ENCODE measurements around the gene KIF20B. TPM values are rescaled to one million over a fixed set of nuclear protein-coding genes. Genes with fewer than 3 reads are reported as not detected.
"Not testable (repeated sequence)": the region's sequence is repeated elsewhere in the genome, so short reads cannot be mapped to it uniquely, and the experiment has no call there.

Gene KIF20B
- polyA plus RNA-seq, 5 donors: 8.6 to 32.2 (median 20.5) TPM

- no peak for DNase-seq
These were observed 17.5 kb upstream of the KIF20B start for GRCh38 chr10:89683883-89684282.

DNA sequence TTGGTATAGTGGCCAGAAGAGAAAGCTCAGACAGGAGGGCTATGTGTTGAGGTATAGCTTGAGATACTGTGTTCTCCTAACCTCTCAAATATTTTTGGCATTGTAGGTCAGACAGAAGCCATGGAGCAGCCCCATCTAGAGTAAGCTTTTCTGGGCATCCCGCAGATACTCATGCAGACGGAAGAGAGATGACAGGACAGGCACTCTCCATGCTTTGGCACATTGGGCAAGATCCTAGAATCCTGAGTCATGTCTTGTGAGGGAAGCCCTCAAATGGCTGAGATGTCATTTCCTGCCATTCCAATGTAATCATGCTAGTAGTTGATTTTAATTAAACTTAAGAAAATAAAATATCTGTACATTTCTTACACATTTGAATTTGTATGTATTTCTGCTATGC is 16.8 kb upstream of the KIF20B start:
- DNase-seq: no peak

GRCh38 chr10:89685936-89686335 is 15.5 kb upstream of the KIF20B start:
- DNase-seq: no peak

DNA sequence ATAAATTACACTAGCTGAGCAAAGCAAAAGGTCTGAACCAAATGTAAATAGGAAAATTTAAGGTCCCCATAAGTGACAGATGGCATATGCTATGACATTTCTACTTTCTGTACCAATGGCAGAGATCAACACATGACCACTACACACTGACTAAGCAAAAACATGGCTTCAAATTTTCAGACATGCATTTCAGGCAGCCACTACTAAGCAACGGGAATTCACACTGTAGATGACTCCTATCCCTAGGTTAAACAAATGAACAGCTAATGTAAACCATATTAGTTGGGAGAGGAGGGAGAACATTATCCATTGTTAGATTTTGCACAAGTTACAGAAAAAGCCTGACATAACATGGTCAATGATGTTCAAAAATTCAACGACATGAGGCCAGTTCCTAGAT is 11.4 kb upstream of the KIF20B start:
- DNase-seq: no peak

GRCh38 chr10:89692416-89692815 is 9.0 kb upstream of the KIF20B start:
- DNase-seq: no peak

GRCh38 chr10:89693176-89693575 is 8.2 kb upstream of the KIF20B start:
- no peak for DNase-seq

- DNase-seq: no peak
These were observed 6.1 kb upstream of the KIF20B start for GRCh38 chr10:89695307-89695706.

DNA sequence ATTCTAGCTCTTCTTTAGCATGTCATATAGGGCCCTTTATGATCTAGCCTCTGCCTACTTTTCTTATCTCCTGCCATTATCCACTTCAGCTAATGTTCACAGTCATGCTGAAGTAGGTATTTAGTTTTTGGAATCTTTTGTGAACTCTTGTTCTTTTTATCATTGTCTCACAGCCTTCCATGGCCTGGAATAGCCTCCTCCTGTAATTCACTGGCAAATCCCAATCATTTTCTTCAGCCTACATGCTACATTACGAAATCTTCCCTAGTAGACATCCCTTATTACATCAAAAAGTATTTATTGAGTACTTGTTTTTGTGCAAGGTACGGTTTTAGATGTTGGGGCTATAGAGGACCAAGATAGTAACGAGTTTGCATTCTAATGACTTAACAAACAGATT is 3.4 kb upstream of the KIF20B start:
- DNase-seq: no peak

DNA sequence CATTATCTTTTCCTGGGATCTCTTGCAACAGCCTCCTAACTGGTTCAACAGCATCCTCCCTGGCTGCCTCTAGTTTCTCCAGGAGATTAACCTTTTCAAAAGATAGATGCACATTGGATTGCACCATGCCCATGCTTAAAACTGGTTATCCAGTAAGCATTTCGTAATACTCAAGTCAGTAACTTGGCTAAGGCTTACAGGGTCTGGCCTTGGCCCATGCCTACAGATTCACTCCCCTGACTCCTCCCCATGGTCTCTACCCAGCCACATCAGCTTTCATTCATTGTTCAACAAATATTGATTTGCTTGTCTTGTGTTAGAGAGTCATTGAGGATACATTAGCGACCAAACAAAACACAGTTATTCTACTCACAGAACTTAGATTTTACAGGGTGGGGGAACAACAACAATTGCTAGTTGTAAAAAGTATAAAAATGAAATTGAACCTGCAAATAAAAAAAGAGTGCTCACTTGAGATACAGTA is 1.8 kb upstream of the KIF20B start:
- DNase-seq: no peak

DNA sequence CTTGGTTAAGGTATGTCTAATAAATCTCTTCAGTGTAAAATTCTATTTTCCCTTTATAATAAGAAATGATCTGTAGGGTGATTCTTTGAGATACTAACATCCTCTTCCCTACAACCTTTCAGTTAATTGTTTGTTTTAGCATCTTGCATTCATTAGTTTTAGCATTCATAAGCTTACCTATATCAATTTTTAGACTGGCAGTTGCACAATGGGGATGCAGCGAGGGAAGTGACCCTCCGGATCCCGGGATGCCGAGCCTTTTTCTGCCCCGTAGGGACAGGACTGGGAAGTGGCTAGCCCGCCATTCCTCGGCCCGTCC is 508 bp upstream of the KIF20B start:
- DNase-seq: no peak

- DNase-seq: no peak
These were observed 711 bp downstream of the KIF20B start for GRCh38 chr10:89702121-89702480.

DNA sequence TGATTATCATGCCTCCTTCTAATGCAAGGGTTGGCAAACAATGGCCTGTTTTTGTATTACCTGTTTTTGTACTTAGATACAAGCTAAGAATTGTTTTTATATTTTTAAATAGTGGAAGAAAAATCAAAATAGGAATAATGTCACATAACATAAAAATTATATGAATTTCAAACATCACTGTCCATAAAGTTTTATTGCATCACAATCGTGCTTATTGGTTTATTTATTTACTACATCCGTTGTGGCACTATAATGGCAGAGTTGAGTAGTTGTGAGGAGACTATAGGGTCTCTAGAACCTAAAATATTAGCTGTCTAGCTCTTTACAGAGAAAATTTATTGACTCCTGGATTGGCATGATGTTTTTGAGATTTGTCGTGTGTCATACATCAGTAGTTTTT is 4.1 kb downstream of the KIF20B start:
- no peak for DNase-seq

DNA sequence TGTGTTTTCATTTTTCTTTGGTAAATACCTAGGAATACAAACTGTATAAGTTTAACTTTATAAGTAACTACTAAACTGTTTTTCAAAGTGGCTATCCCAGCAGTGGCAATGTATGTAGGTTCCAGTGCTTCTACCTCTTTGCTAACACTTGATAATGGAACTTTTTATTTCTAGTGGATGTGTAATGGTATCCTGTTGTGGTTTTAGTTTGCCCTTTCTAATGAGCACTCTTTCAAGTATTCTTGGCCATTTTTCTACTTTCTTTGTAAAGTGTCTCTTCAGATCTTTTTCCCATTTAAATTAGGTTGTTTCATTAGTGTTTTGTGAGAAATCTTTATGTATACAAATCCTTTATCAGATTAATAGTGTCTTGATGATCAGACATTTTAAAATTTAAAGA is 4.6 kb downstream of the KIF20B start:
- no peak for DNase-seq

GRCh38 chr10:89707372-89707771 is 6.0 kb downstream of the KIF20B start:
- no peak for DNase-seq

- DNase-seq: no peak
These were observed 9.4 kb downstream of the KIF20B start for GRCh38 chr10:89710753-89711152.

- DNase-seq: no peak
These were observed 33.2 kb downstream of the KIF20B start for GRCh38 chr10:89734616-89735015.

DNA sequence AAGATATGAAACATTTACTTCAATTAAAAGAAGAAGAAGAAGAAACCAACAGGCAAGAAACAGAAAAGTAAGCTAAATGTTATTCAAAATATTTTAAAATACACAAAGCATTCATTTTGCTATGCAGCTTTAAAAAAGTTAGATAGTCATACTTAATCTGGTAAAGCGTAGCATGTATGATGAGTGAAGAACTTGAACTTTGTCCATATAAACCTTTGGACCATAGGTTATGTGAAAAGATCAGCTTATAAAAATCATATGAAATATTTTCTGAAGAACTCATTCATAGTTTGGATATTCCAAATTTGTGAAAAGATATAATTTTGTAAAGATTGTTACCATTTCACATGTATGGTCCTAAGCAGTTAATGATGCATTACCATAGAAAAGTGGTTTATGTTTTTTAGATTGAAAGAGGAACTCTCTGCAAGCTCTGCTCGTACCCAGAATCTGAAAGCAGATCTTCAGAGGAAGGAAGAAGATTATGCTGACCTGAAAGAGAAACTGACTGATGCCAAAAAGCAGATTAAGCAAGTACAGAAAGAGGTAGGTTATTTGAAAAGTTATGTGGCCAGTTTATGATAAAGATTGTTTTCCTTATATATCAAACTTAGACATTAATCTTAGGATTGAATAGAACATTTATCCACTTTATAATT is 37.3 kb downstream of the KIF20B start:
- DNase-seq: no peak

- no peak for DNase-seq
These were observed 39.9 kb downstream of the KIF20B start for GRCh38 chr10:89741126-89741762.

- DNase-seq: no peak
These were observed 42.6 kb downstream of the KIF20B start for GRCh38 chr10:89744026-89744425.

GRCh38 chr10:89745903-89746302 is 44.5 kb downstream of the KIF20B start:
- no peak for DNase-seq

DNA sequence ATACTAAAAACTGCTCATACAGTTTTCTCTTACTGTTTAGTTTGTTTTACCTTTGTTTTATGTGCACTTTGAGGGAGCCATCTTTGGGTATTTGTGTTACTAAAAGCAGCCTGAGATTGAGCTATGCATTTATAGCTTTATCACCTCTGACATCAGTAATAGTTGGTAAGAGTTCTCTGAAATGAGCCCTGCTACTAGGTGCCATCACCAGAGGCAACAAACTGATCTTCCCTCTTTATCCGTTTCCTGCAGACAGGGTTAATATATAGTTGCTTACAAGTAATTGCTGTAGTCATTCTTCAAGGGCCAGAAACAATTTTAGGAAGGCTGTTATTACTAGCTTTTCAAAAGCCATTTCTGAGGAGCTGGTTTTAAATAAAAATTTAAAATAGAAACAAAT is 49.1 kb downstream of the KIF20B start:
- no peak for DNase-seq

- DNase-seq: no peak
These were observed 54.0 kb downstream of the KIF20B start for GRCh38 chr10:89755374-89755773.

DNA sequence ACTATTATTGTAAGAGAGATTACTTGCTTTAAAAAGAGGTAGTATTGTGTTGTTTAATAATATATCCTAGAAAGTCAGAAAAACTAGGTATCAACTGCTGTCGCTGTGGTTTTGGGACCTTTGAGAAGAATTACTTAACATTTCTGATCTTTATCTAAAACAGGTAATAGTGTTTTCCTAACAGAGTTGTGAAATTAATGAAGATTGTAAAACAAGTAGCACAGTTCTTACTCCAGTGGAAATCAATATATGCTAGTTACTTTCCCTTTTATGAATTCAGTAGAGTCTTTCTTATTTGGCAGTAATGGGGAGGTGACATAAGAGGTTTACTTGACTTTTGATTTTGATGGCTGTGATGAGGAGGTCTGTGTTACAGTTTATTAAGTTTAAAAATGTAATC is 58.1 kb downstream of the KIF20B start:
- no peak for DNase-seq

DNA sequence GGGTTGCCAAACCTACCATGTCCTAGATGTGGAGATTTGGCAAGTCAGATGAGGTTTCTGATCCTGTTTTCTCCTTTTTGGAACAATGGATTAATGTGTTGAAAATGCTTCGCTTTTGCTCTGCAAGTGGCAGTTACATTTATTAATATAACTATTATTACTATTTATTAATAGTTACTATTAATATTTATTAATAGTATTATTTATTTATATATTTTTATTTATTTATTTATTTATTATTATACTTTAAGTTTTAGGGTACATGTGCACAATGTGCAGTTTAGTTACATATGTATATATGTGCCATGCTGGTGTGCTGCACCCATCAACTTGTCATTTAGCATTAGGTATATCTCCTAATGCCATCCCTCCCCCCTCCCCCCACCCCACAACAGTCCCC is 62.3 kb downstream of the KIF20B start:
- DNase-seq: not testable (repeated sequence)

Measured in right lung (tissue), 5 donors.